PC-3 (cell line): ENCODE data around the gene KIAA1217. TPM values are rescaled to one million over a fixed set of nuclear protein-coding genes. Genes with fewer than 3 reads are reported as not detected.

Source experiments
- ATAC-seq: fragments of 200-7000 bp; cut with Tn5 transposase; 2 replicates; pipeline ENCODE4 v1.9.1; 2020; ENCODE audit warnings: mild to moderate bottlenecking, moderate library complexity
- BruUV-seq: library from RNA; stranded (reverse); fragments of 400-500 nt; replicated peaks from 2 replicates; lab custom pipeline; 2021; lab: Mats Ljungman, UMichigan
- CTCF ChIA-PET: fragments of 300-600 bp; sonication (Branson Sonifier 250); formaldehyde crosslinking; loops from one replicate; lab custom pipeline; 2022; ENCODE audit warnings: antibody characterized with exemption; lab: Charles Lee
- POLR2A ChIA-PET: fragments of 300-600 bp; sonication (Branson Sonifier 250); formaldehyde crosslinking; loops from one replicate; lab custom pipeline; 2022; ENCODE audit warnings: antibody characterized with exemption; ENCODE audit not compliant: unreplicated experiment; lab: Charles Lee
- DNase-seq: peaks from one replicate; pipeline ENCODE4 v3.0.0-alpha.2; 2015
- H2AFZ ChIP-seq: fragments of 300-600 bp; sonication (generic); 2 replicates; pipeline ENCODE4 v1.6.0; 2016; ENCODE audit warnings: antibody characterized with exemption, low read length
- H3F3A ChIP-seq: fragments of 300-600 bp; sonication (generic); one replicate; pipeline ENCODE4 v1.6.0; 2017; ENCODE audit warnings: antibody characterized with exemption, low read length, control low read depth, mild to moderate bottlenecking; ENCODE audit not compliant: unreplicated experiment
- H3K27ac ChIP-seq: fragments of 300-600 bp; sonication (generic); 2 replicates; pipeline ENCODE4 v1.5.1; 2016; ENCODE audit warnings: mild to moderate bottlenecking, low read length
- H3K27me3 ChIP-seq: fragments of 300-600 bp; sonication (generic); 2 replicates; pipeline ENCODE4 v1.6.1; 2016; ENCODE audit warnings: low read length, mixed read lengths
- H3K36me3 ChIP-seq: fragments of 300-600 bp; sonication (generic); 2 replicates; pipeline ENCODE4 v1.6.1; 2016; ENCODE audit warnings: low read depth, mixed run types, low read length, mixed read lengths
- H3K4me1 ChIP-seq: fragments of 300-600 bp; sonication (generic); 2 replicates; pipeline ENCODE4 v1.5.1; 2016; ENCODE audit warnings: low read length; ENCODE audit not compliant: insufficient read depth
- H3K4me2 ChIP-seq: fragments of 300-600 bp; sonication (generic); 2 replicates; pipeline ENCODE4 v1.6.0; 2016; ENCODE audit warnings: low read length
- H3K4me3 ChIP-seq: fragments of 300-600 bp; sonication (generic); 2 replicates; pipeline ENCODE4 v1.5.1; 2016; ENCODE audit warnings: mild to moderate bottlenecking, low read length, mixed read lengths
- H3K79me2 ChIP-seq: fragments of 300-600 bp; sonication (generic); 2 replicates; pipeline ENCODE4 v1.6.1; 2017; ENCODE audit warnings: low read length, mixed read lengths
- H3K9ac ChIP-seq: fragments of 300-600 bp; sonication (generic); 2 replicates; pipeline ENCODE4 v1.6.0; 2016; ENCODE audit warnings: mild to moderate bottlenecking, low read length
- H3K9me2 ChIP-seq: fragments of 300-600 bp; sonication (generic); replicated peaks from 2 replicates; pipeline ENCODE4 v1.6.1; 2016; ENCODE audit warnings: mixed run types, low read length, mixed read lengths
- H3K9me3 ChIP-seq: fragments of 300-600 bp; sonication (generic); 2 replicates; pipeline ENCODE4 v1.6.1; 2016; ENCODE audit warnings: low read length, mixed read lengths
- H4K20me1 ChIP-seq: fragments of 300-600 bp; sonication (generic); 2 replicates; pipeline ENCODE4 v1.6.1; 2016; ENCODE audit warnings: low read length, mixed read lengths
- CTCF ChIP-seq: fragments of 300-600 bp; sonication (generic); conservative IDR thresholded peaks from 2 replicates; pipeline ENCODE4 v1.5.1; 2017; ENCODE audit warnings: antibody characterized with exemption, low read depth, mild to moderate bottlenecking, low read length
- EZH2 ChIP-seq: fragments of 300-600 bp; sonication (generic); IDR thresholded peaks from one replicate; pipeline ENCODE4 v1.6.1; 2017; ENCODE audit warnings: antibody characterized with exemption, mild to moderate bottlenecking, low read length; ENCODE audit not compliant: unreplicated experiment
- EZH2phosphoT487 ChIP-seq: fragments of 300-600 bp; sonication (generic); IDR thresholded peaks from 2 replicates; pipeline ENCODE4 v1.6.1; 2018; ENCODE audit warnings: mild to moderate bottlenecking, antibody characterized with exemption, low read length, borderline replicate concordance
- intact Hi-C: fragments of 100-400 bp; cut with micrococcal nuclease; formaldehyde crosslinking; loops from 2 replicates; pipeline ENCODE4 v1.9.0; 2023
- total RNA-seq: library from RNA; depleted of rRNA; stranded (reverse); fragments of >200 nt; gene quantifications from 2 replicates; pipeline ENCODE4 v1.2.3, GENCODE V29; 2014

KIAA1217 gene
- total RNA-seq, 1 experiment from 2014 or later, result 16.0 TPM

GRCh38 chr10:24397662-24398061 lies 188.7 kb downstream of the KIAA1217 start:
- H2AFZ ChIP-seq, result no peak overlapping the region
- intact Hi-C loops, result no loop called here
- no peak overlapping the region for H3K27ac ChIP-seq
- no peak for ATAC-seq
- DNase-seq, result no peak
- H3K9me3 ChIP-seq, result no peaks in the 10 kb centered on the region
- ChIA-PET CTCF (no interaction called here), POLR2A (no interaction called here)
- no peak overlapping the region for H3K4me2 ChIP-seq
- H3F3A ChIP-seq, result no peaks in the 10 kb centered on the region
- H3K79me2 ChIP-seq, result no peaks in the 10 kb centered on the region
- no peak overlapping the region for H3K4me3 ChIP-seq
- no peaks in the 10 kb centered on the region for H3K27me3 ChIP-seq
- no peak for TF ChIP-seq EZH2
- TF ChIP-seq CTCF, result no peak
- TF ChIP-seq EZH2phosphoT487, result no peak
- H3K9ac ChIP-seq, result no peak overlapping the region
- no peaks in the 10 kb centered on the region for H4K20me1 ChIP-seq
- BruUV-seq, result no TSS peak
- no peaks in the 10 kb centered on the region for H3K36me3 ChIP-seq
- H3K9me2 ChIP-seq, result no peaks in the 10 kb centered on the region
- no peaks in the 10 kb centered on the region for H3K4me1 ChIP-seq

- Histone ChIP-seq H3K36me3 (no peaks in the 10 kb centered on the region), H3K79me2 (no peaks in the 10 kb centered on the region), H3K9me3 (no peaks in the 10 kb centered on the region), H3K27me3 (no peaks in the 10 kb centered on the region), H3K4me1 (no peaks in the 10 kb centered on the region), H4K20me1 (no peaks in the 10 kb centered on the region), H3K4me3 (no peak overlapping the region), H3K9me2 (no peaks in the 10 kb centered on the region), H3F3A (no peaks in the 10 kb centered on the region), H2AFZ (no peak overlapping the region), H3K4me2 (no peak overlapping the region), H3K9ac (no peak overlapping the region), H3K27ac (no peak overlapping the region)
- CTCF ChIA-PET, result no interaction called here
- ATAC-seq (no peak), DNase-seq (no peak)
- BruUV-seq, result no TSS peak
- POLR2A ChIA-PET, result no interaction called here
- no peak for TF ChIP-seq EZH2phosphoT487
- TF ChIP-seq CTCF, result no peak
- TF ChIP-seq EZH2, result no peak
- intact Hi-C loops, result no loop called here
Observed at GRCh38 chr10:24404567-24404966, 195.6 kb downstream of the KIAA1217 start.

GRCh38 chr10:24405635-24406034 lies 196.7 kb downstream of the KIAA1217 start:
- Histone ChIP-seq H3K4me1 (no peaks in the 10 kb centered on the region), H4K20me1 (no peaks in the 10 kb centered on the region), H3K36me3 (no peaks in the 10 kb centered on the region), H3K27ac (no peak overlapping the region), H3K9me3 (no peaks in the 10 kb centered on the region), H2AFZ (no peak overlapping the region), H3K79me2 (no peaks in the 10 kb centered on the region), H3F3A (no peaks in the 10 kb centered on the region), H3K9me2 (no peaks in the 10 kb centered on the region), H3K4me3 (no peak overlapping the region), H3K9ac (no peak overlapping the region), H3K27me3 (no peaks in the 10 kb centered on the region), H3K4me2 (no peak overlapping the region)
- BruUV-seq, result no TSS peak
- ChIA-PET CTCF (no interaction called here), POLR2A (no interaction called here)
- DNase-seq (no peak), ATAC-seq (no peak)
- intact Hi-C loops, result no loop called here
- no peak for TF ChIP-seq EZH2phosphoT487
- TF ChIP-seq EZH2, result no peak
- TF ChIP-seq CTCF, result no peak
